OCI-LY3 (cell line): Measurements from ENCODE around the gene LMBR1.
"Not testable (repeated sequence)": the region's sequence is repeated elsewhere in the genome, so short reads cannot be mapped to it uniquely, and the experiment has no call there.

ENCODE experiments used
- H2AFZ ChIP-seq: fragments of 200-600, 300-600 bp; shearing (Covaris generic); 2 replicates; pipeline ENCODE4 v1.6.0; 2014; ENCODE audit warnings: antibody characterized with exemption, low read depth, low read length
- H3K27ac ChIP-seq: fragments of 200-600, 300-600 bp; sonication (generic); 2 replicates; pipeline ENCODE4 v1.5.1; 2014; ENCODE audit warnings: mild to moderate bottlenecking, low read length, moderate library complexity, mixed read lengths
- H3K27me3 ChIP-seq: fragments of 200-600, 300-600 bp; sonication (generic); 2 replicates; pipeline ENCODE4 v1.6.1; 2014; ENCODE audit warnings: low read depth, low read length, mixed read lengths
- H3K36me3 ChIP-seq: fragments of 200-600, 300-600 bp; sonication (generic); replicated peaks from 2 replicates; pipeline ENCODE3; 2014; ENCODE audit warnings: low read depth, low read length, mixed read lengths
- H3K4me1 ChIP-seq: fragments of 300-600, 200-600 bp; sonication (generic); 2 replicates; pipeline ENCODE4 v1.6.1; 2014; ENCODE audit warnings: low read length, mixed read lengths
- H3K4me2 ChIP-seq: fragments of 200-600, 300-600 bp; sonication (generic); 2 replicates; pipeline ENCODE4 v1.6.1; 2014; ENCODE audit warnings: low read length, mixed read lengths
- H3K4me3 ChIP-seq: fragments of 300-600, 200-600 bp; sonication (generic); 2 replicates; pipeline ENCODE4 v1.5.1; 2014; ENCODE audit warnings: antibody characterized with exemption, mild to moderate bottlenecking, low read length, moderate library complexity
- H3K79me2 ChIP-seq: fragments of 300-600, 200-600 bp; shearing (Covaris generic); 2 replicates; pipeline ENCODE4 v1.6.1; 2014; ENCODE audit warnings: mild to moderate bottlenecking, low read length, mixed read lengths
- H3K9ac ChIP-seq: fragments of 300-600, 200-600 bp; shearing (Covaris generic); 2 replicates; pipeline ENCODE4 v1.6.0; 2014; ENCODE audit warnings: mild to moderate bottlenecking, low read length, moderate library complexity
- H3K9me3 ChIP-seq: fragments of 200-600, 300-600 bp; shearing (Covaris generic); 2 replicates; pipeline ENCODE4 v1.6.1; 2014; ENCODE audit warnings: low read length, mixed read lengths; ENCODE audit not compliant: insufficient read depth
- H4K20me1 ChIP-seq: fragments of 200-600, 300-600 bp; sonication (generic); 2 replicates; pipeline ENCODE4 v1.6.1; 2016; ENCODE audit warnings: low read length, mixed read lengths; ENCODE audit not compliant: insufficient read depth
- EZH2phosphoT487 ChIP-seq: fragments of 200-600 bp; shearing (Covaris generic); IDR thresholded peaks from 2 replicates; pipeline ENCODE4 v1.6.1; 2018; ENCODE audit warnings: antibody characterized with exemption, mixed run types, low read depth
- TF ChIP-seq, protein P1 (sequence below): fragments of 200-600, 300-600 bp; sonication (generic); IDR thresholded peaks from 2 replicates; pipeline ENCODE4 v1.5.1; 2014; ENCODE audit warnings: antibody characterized with exemption, low read length, low read depth

Gene LMBR1

DNA sequence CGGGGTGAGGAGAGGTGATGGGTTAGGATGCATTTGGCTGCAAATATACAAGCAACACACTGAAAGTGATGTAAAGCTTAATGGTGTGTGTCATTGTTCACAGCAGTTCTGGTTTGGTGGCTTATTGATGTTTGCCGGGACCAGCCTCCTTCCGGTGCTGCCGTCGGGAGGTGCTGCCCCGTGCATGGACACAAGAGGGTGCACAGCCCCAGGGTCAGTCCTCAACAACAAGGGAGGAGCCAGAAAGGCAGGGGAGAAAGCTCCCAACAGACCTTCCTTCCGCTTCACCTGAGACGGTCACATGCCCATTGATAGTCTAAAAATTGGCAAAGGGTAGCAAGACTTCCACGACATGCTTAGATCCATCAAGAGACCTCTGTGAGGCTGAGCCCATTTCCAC is 242.9 kb downstream of the LMBR1 start:
- Histone ChIP-seq H3K4me3 (no peak overlapping the region), H4K20me1 (no peaks in the 10 kb centered on the region), H3K79me2 (no peaks in the 10 kb centered on the region), H3K4me2 (no peak overlapping the region), H3K9me3 (no peaks in the 10 kb centered on the region), H3K9ac (no peak overlapping the region), H3K27me3 (no peaks in the 10 kb centered on the region), H2AFZ (no peak overlapping the region), H3K36me3 (no peaks in the 10 kb centered on the region), H3K4me1 (peaks cover 7% of the 10 kb centered on the region), H3K27ac (no peak overlapping the region)
- TF ChIP-seq EZH2phosphoT487: no peak
- TF ChIP-seq, protein P1, sequence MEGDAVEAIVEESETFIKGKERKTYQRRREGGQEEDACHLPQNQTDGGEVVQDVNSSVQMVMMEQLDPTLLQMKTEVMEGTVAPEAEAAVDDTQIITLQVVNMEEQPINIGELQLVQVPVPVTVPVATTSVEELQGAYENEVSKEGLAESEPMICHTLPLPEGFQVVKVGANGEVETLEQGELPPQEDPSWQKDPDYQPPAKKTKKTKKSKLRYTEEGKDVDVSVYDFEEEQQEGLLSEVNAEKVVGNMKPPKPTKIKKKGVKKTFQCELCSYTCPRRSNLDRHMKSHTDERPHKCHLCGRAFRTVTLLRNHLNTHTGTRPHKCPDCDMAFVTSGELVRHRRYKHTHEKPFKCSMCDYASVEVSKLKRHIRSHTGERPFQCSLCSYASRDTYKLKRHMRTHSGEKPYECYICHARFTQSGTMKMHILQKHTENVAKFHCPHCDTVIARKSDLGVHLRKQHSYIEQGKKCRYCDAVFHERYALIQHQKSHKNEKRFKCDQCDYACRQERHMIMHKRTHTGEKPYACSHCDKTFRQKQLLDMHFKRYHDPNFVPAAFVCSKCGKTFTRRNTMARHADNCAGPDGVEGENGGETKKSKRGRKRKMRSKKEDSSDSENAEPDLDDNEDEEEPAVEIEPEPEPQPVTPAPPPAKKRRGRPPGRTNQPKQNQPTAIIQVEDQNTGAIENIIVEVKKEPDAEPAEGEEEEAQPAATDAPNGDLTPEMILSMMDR: peak; percentile 24; the same call in 1 of the 2 replicates

DNA sequence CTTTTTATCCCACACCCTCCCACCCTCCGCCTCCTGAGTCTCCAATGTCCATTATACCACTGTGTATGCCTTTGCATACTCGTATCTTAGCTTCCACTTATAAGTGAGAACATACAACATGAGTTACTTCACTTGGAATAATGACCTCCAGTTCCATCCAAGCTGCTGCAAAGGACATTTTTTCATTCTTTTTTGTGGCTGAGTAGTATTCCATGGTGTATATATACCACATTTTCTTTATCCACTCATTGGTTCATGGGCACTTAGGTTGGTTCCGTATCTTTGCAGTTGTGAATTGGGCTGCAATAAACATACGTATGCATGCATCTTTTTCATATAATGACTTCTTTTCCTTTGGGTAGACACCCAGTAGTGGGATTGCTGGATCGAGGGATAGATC is 245.7 kb downstream of the LMBR1 start:
- H3K9ac ChIP-seq, H3K27ac ChIP-seq, H3K27me3 ChIP-seq, H3K4me2 ChIP-seq, H3K36me3 ChIP-seq, H2AFZ ChIP-seq, H3K4me1 ChIP-seq, H4K20me1 ChIP-seq, H3K4me3 ChIP-seq, H3K79me2 ChIP-seq, H3K9me3 ChIP-seq: not testable (repeated sequence)

DNA sequence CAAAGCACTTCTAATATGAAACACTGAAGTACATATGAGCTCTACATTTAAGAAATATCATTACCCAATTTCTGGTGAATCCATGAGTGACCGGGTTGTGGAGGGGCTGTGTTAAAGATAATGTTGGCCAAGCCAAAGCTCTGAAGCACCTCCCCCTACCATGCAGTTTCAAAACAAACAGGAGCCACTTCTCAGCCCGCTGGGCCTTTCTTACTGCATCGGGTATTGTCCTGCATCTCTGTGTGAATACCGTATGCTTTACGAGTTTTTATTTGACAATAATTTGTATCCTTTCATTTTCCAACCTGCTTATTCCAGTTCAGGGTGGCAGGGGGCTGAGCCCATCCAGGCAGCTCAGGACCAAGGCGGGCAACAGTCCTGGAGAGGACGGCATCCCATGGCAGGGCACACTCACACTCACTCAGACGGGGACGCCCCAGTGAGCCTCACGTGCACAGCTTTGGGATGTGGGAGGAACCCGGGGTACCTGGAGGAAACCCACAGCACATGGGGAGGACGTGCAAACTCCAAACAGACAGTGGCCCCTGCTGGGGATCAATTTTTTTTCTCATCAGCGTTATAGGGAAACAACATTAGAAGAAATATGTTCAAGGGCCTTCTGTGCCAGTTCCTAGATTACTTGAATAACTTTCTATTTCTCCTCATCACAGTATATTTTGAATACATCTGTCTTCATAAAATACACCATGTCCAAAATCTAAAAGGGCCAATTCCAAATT is 250.5 kb downstream of the LMBR1 start:
- 0 out of 2 replicates have a peak, but pooled peaks cover 4% of the 10 kb centered on the region for H3K9me3 ChIP-seq
- H3K4me3 ChIP-seq: no peak overlapping the region
- H3K27ac ChIP-seq: no peak overlapping the region
- peaks cover 14% of the 10 kb centered on the region for H3K4me1 ChIP-seq
- H3K4me2 ChIP-seq: no peak overlapping the region
- peaks cover 4% of the 10 kb centered on the region; the same call in 1 of the 2 replicates for H3K79me2 ChIP-seq
- TF ChIP-seq, protein P1: 0 out of 2 replicates have a peak, but pooled peaks have one; percentile 3
- no peak for TF ChIP-seq EZH2phosphoT487
- no peak overlapping the region for H2AFZ ChIP-seq
- H3K27me3 ChIP-seq: no peaks in the 10 kb centered on the region
- peaks cover 9% of the 10 kb centered on the region for H3K36me3 ChIP-seq
- H3K9ac ChIP-seq: no peak overlapping the region
- no peaks in the 10 kb centered on the region for H4K20me1 ChIP-seq

DNA sequence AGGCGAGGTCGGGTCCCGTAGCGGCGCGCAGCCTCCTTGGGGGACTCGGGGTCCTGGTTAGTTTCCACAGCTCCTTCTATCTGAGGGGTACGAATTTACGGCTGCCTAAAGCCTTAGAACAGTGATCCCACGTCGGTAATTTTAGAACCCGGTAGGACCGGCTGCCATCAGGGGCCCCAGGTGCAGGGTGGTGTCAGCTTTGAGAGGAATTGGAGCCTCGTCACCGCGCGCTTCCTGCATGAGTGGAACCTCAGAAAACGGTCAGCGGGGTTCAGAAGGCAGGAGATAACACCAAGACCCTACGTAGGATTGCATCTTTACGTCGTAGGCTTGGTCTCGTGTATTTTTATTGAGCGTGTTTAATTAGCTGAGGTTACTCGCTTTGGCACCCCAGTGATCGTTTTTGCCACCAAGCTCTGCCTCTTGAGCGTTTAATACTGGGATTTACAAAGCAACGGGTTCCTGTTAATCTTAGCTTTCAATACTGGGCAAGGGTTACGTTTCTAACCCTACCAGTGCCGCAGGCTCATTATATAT is 252.0 kb downstream of the LMBR1 start:
- Histone ChIP-seq H3K27ac (peak overlapping the region; percentile 52), H3K4me1 (peaks cover 14% of the 10 kb centered on the region), H4K20me1 (no peaks in the 10 kb centered on the region), H2AFZ (peak overlapping the region; percentile 72), H3K9ac (peak overlapping the region; percentile 69), H3K4me3 (peak overlapping the region; percentile 84), H3K4me2 (peak overlapping the region; percentile 76), H3K9me3 (0 out of 2 replicates have a peak, but pooled peaks cover 4% of the 10 kb centered on the region), H3K27me3 (no peaks in the 10 kb centered on the region), H3K79me2 (peaks cover 4% of the 10 kb centered on the region; the same call in 1 of the 2 replicates), H3K36me3 (peaks cover 9% of the 10 kb centered on the region)
- TF ChIP-seq EZH2phosphoT487: no peak
- TF ChIP-seq, protein P1: no peak
